LNCaP clone FGC (cell line): ENCODE measurements around the gene IFI16.
"Not testable (repeated sequence)": the region's sequence is repeated elsewhere in the genome, so short reads cannot be mapped to it uniquely, and the experiment has no call there.

Source experiments
- DNase-seq: peaks from one replicate; pipeline ENCODE4 v3.0.0-alpha.2; 2011; ENCODE audit warnings: low read depth
- H3K4me3 ChIP-seq: 2 replicates; pipeline ENCODE4 v1.5.1; 2011; ENCODE audit warnings: mild to moderate bottlenecking, low read depth, low read length, control low read depth
- CTCF ChIP-seq: IDR thresholded peaks from 2 replicates; pipeline ENCODE4 v1.5.1; 2012; ENCODE audit warnings: mild to moderate bottlenecking; ENCODE audit not compliant: control insufficient read depth, insufficient read depth; ENCODE audit errors: extremely low read depth

Gene IFI16

GRCh38 chr1:159091180-159091560 is 81.5 kb downstream of the IFI16 start:
- TF ChIP-seq CTCF: no peak
- no peak for DNase-seq
- H3K4me3 ChIP-seq: no peak overlapping the region

DNA sequence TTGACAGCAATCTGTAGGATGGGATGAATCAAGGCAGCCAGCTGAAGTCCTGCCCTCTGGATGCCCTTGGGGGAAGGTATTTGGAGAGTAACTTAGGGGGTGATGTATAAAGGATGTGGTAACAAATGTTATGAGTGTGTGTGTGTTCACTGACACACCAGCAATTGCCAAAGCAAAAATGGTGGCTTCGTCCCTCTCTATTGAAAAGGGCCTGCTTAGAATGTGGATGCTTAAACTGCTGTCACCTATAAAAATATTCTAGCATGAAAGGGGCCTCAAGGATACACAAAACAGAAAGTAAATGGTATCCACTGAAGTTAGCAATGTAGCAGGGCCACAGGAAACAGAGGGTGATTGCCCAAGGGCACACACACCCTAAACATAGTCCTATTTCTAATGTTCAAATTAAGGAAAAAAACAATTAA is 81.9 kb downstream of the IFI16 start:
- DNase-seq: no peak
- H3K4me3 ChIP-seq: no peak overlapping the region
- TF ChIP-seq CTCF: no peak

DNA sequence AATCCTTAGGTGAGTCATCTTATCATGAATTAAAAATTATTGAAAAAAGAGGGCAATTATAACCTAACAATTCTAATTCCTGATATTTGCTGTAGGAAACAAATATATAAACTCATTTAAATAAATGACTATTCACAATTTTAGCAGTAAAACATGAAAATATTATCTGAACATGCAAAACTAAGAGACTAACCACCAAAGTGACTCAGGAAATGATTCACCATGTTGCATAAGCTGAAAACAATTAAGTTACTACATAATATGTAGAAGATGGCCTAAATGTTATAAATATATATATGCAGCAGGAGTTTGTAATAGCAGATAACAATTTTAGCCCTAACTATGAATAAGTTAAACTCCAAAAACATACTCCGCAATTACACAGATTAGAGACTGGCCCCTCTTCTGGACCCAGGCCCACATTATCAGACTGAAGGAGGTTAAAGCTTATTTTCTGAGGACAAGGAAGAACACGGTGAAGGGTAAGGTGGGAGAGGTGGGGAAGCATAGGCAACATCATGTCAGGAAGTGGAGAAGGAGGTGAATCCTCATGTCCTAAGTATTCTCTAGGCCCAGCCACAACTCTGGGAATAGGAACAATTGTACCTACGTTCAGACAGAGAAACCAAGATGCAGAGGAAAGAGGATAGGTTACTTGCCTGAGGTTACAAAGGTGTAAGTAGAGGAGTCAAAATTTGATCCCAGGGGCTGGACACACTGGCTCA is 82.5 kb downstream of the IFI16 start:
- DNase-seq: no peak
- no peak for TF ChIP-seq CTCF

GRCh38 chr1:159098596-159098995 is 88.9 kb downstream of the IFI16 start:
- TF ChIP-seq CTCF: no peak
- no peak for DNase-seq
- H3K4me3 ChIP-seq: no peak overlapping the region

More for the DNA sequence above, 82.5 kb downstream of the IFI16 start:
- no peak overlapping the region for H3K4me3 ChIP-seq

GRCh38 chr1:159100589-159100988 is 90.9 kb downstream of the IFI16 start:
- DNase-seq: no peak
- H3K4me3 ChIP-seq: no peak overlapping the region
- no peak for TF ChIP-seq CTCF

GRCh38 chr1:159103021-159103420 is 93.3 kb downstream of the IFI16 start:
- not testable (repeated sequence) for H3K4me3 ChIP-seq, DNase-seq
